Trophoblast cell (in vitro differentiated cells and primary cell): ENCODE results near the gene ZNF397.

ENCODE experiments used
- DNase-seq, 2 donors: peaks; one replicate each; pipeline ENCODE4 v3.0.0-alpha.2; 2016
- H2AFZ ChIP-seq: 2 replicates; pipeline ENCODE4 v1.6.1; 2013; ENCODE audit warnings: low read length, moderate library complexity, mild to moderate bottlenecking; ENCODE audit not compliant: insufficient read depth, poor library complexity
- H2AK5ac ChIP-seq: 2 replicates; pipeline ENCODE4 v1.6.1; 2013; ENCODE audit warnings: mild to moderate bottlenecking, low read length
- H2BK120ac ChIP-seq: 2 replicates; pipeline ENCODE4 v1.6.1; 2013; ENCODE audit warnings: low read length, mild to moderate bottlenecking, moderate library complexity; ENCODE audit not compliant: insufficient read depth, poor library complexity
- H2BK12ac ChIP-seq: 2 replicates; pipeline ENCODE4 v1.6.1; 2013; ENCODE audit warnings: mild to moderate bottlenecking, low read length, moderate library complexity
- H2BK5ac ChIP-seq: 2 replicates; pipeline ENCODE4 v1.6.1; 2013; ENCODE audit warnings: low read length, low read depth, moderate library complexity, mild to moderate bottlenecking; ENCODE audit not compliant: poor library complexity
- H3K14ac ChIP-seq: 2 replicates; pipeline ENCODE4 v1.6.1; 2013; ENCODE audit warnings: mild to moderate bottlenecking, low read length
- H3K18ac ChIP-seq: 2 replicates; pipeline ENCODE4 v1.6.1; 2013; ENCODE audit warnings: mild to moderate bottlenecking, low read length
- H3K23ac ChIP-seq: 2 replicates; pipeline ENCODE4 v1.6.1; 2013; ENCODE audit warnings: low read length
- H3K27ac ChIP-seq: 2 replicates; pipeline ENCODE4 v1.5.1; 2013; ENCODE audit warnings: low read depth, mild to moderate bottlenecking, inconsistent platforms, low read length, moderate library complexity
- H3K27me3 ChIP-seq: 2 replicates; pipeline ENCODE4 v1.6.1; 2013; ENCODE audit warnings: inconsistent platforms, mild to moderate bottlenecking, low read length, moderate library complexity; ENCODE audit not compliant: insufficient read depth
- H3K36me3 ChIP-seq, 2 experiments: 1 replicate in 1 of 2; 2 replicates in 1 of 2; pipeline ENCODE4 v1.6.1; 2013; ENCODE audit warnings: low read length in 2 of 2, mild to moderate bottlenecking in 2 of 2, moderate library complexity in 1 of 2; ENCODE audit not compliant: insufficient read depth in 2 of 2, control insufficient read depth in 1 of 2
- H3K4ac ChIP-seq: 2 replicates; pipeline ENCODE4 v1.6.1; 2013; ENCODE audit warnings: low read depth, mild to moderate bottlenecking, low read length, moderate library complexity
- H3K4me1 ChIP-seq, 2 experiments: 1 replicate in 1 of 2; 2 replicates in 1 of 2; pipeline ENCODE4 v1.6.1; 2013; ENCODE audit warnings: low read length in 2 of 2, mild to moderate bottlenecking in 2 of 2, moderate library complexity in 1 of 2; ENCODE audit not compliant: insufficient read depth in 2 of 2, control insufficient read depth in 1 of 2
- H3K4me2 ChIP-seq: 2 replicates; pipeline ENCODE4 v1.6.1; 2013; ENCODE audit warnings: inconsistent platforms, mild to moderate bottlenecking, low read length, moderate library complexity
- H3K4me3 ChIP-seq: 2 replicates; pipeline ENCODE4 v1.5.1; 2013; ENCODE audit warnings: mild to moderate bottlenecking, low read depth, low read length, inconsistent platforms
- H3K79me1 ChIP-seq: one replicate; pipeline ENCODE4 v1.6.1; 2013; ENCODE audit warnings: low read length
- H3K79me2 ChIP-seq: 2 replicates; pipeline ENCODE4 v1.6.1; 2013; ENCODE audit warnings: low read length, mild to moderate bottlenecking; ENCODE audit not compliant: control insufficient read depth, insufficient read depth, poor library complexity
- H3K9ac ChIP-seq: 2 replicates; pipeline ENCODE4 v1.6.1; 2013; ENCODE audit warnings: mild to moderate bottlenecking, low read length
- H3K9me3 ChIP-seq: 2 replicates; pipeline ENCODE4 v1.6.1; 2013; ENCODE audit warnings: low read depth, mild to moderate bottlenecking, control low read depth, inconsistent platforms, low read length; ENCODE audit not compliant: insufficient read depth
- H4K12ac ChIP-seq: 2 replicates; pipeline ENCODE4 v1.6.1; 2013; ENCODE audit warnings: low read depth, mild to moderate bottlenecking, low read length, moderate library complexity
- H4K8ac ChIP-seq: 2 replicates; pipeline ENCODE4 v1.6.1; 2013; ENCODE audit warnings: low read depth, mild to moderate bottlenecking, low read length, moderate library complexity
- H4K91ac ChIP-seq: one replicate; pipeline ENCODE4 v1.6.1; 2013; ENCODE audit warnings: low read depth, mild to moderate bottlenecking, low read length, moderate library complexity
- WGBS: extraction: QIAGEN DNeasy Blood & Tissue Kit; methylation state at CpG from one replicate; pipeline ENCODE4 v1.1.7; 2013; ENCODE audit warnings: missing lambda C conversion rate; ENCODE audit not compliant: insufficient read length, insufficient coverage; ENCODE audit errors: extremely low coverage; 5-methylcytosine and 5-hydroxymethylcytosine counted together

ZNF397 gene

GRCh38 chr18:35289727-35290093 is 48.9 kb downstream of the ZNF397 start:
- Histone ChIP-seq H2AFZ (peak overlapping the region; percentile 32), H2BK120ac (no peak overlapping the region), H3K9ac (peak overlapping the region; percentile 71), H3K79me1 (peaks cover 6% of the 10 kb centered on the region), H3K23ac (no peak overlapping the region), H3K4me3 (peak overlapping the region; percentile 81), H3K36me3 (peaks cover 4 to 6% of the 10 kb centered on the region in 2 experiments), H3K4me1 (peaks cover 2 to 7% of the 10 kb centered on the region in 2 experiments), H4K91ac (no peak overlapping the region), H3K79me2 (peaks cover 3% of the 10 kb centered on the region), H3K18ac (no peak overlapping the region), H3K27ac (peak overlapping the region; percentile 32), H3K27me3 (no peaks in the 10 kb centered on the region), H3K9me3 (peaks cover 2% of the 10 kb centered on the region), H4K12ac (no peak overlapping the region), H3K14ac (no peak overlapping the region), H2BK12ac (no peak overlapping the region), H3K4ac (peak overlapping the region; percentile 25), H4K8ac (peak overlapping the region; percentile 55), H2AK5ac (no peak overlapping the region), H2BK5ac (peak overlapping the region; percentile 35), H3K4me2 (peak overlapping the region; percentile 83)
- WGBS, result no CpG with 5 or more reads among the region's 8 CpGs
- DNase-seq, result no peak

GRCh38 chr18:35290094-35290735 is 49.4 kb downstream of the ZNF397 start, which contains the start of gene ZSCAN30:
Gene ZSCAN30 (minus strand): TSS chr18:35290229. CDS start chr18:35264352, 25,877 bp downstream.
- WGBS, result no CpG with 5 or more reads among the region's 41 CpGs

GRCh38 chr18:35291166-35291565 is 50.3 kb downstream of the ZNF397 start:
- Histone ChIP-seq H2BK12ac (no peak overlapping the region), H3K4me1 (peaks cover 2 to 7% of the 10 kb centered on the region in 2 experiments), H3K27ac (no peak overlapping the region), H2BK5ac (no peak overlapping the region), H3K27me3 (no peaks in the 10 kb centered on the region), H3K36me3 (peaks cover 2 to 3% of the 10 kb centered on the region in 2 experiments), H4K8ac (no peak overlapping the region), H3K9ac (peak overlapping the region; percentile 31), H2BK120ac (no peak overlapping the region), H3K18ac (no peak overlapping the region), H4K91ac (no peak overlapping the region), H3K14ac (no peak overlapping the region), H3K9me3 (no peaks in the 10 kb centered on the region), H3K4me3 (no peak overlapping the region), H4K12ac (no peak overlapping the region), H3K79me1 (peaks cover 6% of the 10 kb centered on the region), H2AFZ (no peak overlapping the region), H3K4me2 (peak overlapping the region; percentile 88), H3K79me2 (peaks cover 3% of the 10 kb centered on the region), H2AK5ac (no peak overlapping the region), H3K4ac (no peak overlapping the region), H3K23ac (no peak overlapping the region)
- no peak for DNase-seq
- no CpG with 5 or more reads among the region's 2 CpGs for WGBS

More at GRCh38 chr18:35290094-35290735, 49.4 kb downstream of the ZNF397 start, which contains the start of gene ZSCAN30:
- Histone ChIP-seq H2AFZ (peak within 1 kb of the TSS; percentile 72), H2BK12ac (no peak within 1 kb of the TSS), H3K79me1 (peaks cover 6% of the 10 kb centered on the region), H2AK5ac (no peak within 1 kb of the TSS), H4K8ac (peak within 1 kb of the TSS; percentile 90), H3K79me2 (peaks cover 3% of the 10 kb centered on the region), H3K9ac (peak within 1 kb of the TSS; percentile 98), H4K91ac (peak within 1 kb of the TSS; percentile 55), H4K12ac (peak within 1 kb of the TSS; percentile 81), H3K27me3 (no peaks in the 10 kb centered on the region), H3K9me3 (no peaks in the 10 kb centered on the region), H3K18ac (peak within 1 kb of the TSS; percentile 17), H2BK5ac (peak within 1 kb of the TSS; percentile 35), H3K4me1 (peaks cover 2 to 7% of the 10 kb centered on the region in 2 experiments), H2BK120ac (peak within 1 kb of the TSS; percentile 33), H3K4me3 (peak within 1 kb of the TSS; percentile 81), H3K14ac (peak within 1 kb of the TSS; percentile 70), H3K36me3 (peaks cover 2 to 3% of the 10 kb centered on the region in 2 experiments), H3K23ac (no peak within 1 kb of the TSS), H3K4ac (peak within 1 kb of the TSS; percentile 77), H3K27ac (peak within 1 kb of the TSS; percentile 40), H3K4me2 (peak within 1 kb of the TSS; percentile 88)
- DNase-seq, result peak; percentile 93 to 95

- Histone ChIP-seq H3K23ac (no peak overlapping the region), H4K91ac (no peak overlapping the region), H2BK12ac (no peak overlapping the region), H3K79me2 (no peaks in the 10 kb centered on the region), H3K4me2 (no peak overlapping the region), H3K18ac (no peak overlapping the region), H3K14ac (no peak overlapping the region), H2AK5ac (no peak overlapping the region), H3K4ac (no peak overlapping the region), H2AFZ (no peak overlapping the region), H4K8ac (no peak overlapping the region), H3K27me3 (no peaks in the 10 kb centered on the region), H3K79me1 (no peaks in the 10 kb centered on the region), H4K12ac (no peak overlapping the region), H3K9me3 (no peaks in the 10 kb centered on the region), H2BK5ac (no peak overlapping the region), H3K4me3 (no peak overlapping the region), H3K9ac (no peak overlapping the region), H3K27ac (no peak overlapping the region), H3K36me3 (peaks cover 6 to 10% of the 10 kb centered on the region in 2 experiments), H3K4me1 (peaks cover 1% of the 10 kb centered on the region in 2 experiments), H2BK120ac (no peak overlapping the region)
- no peak for DNase-seq
- no CpG with 5 or more reads among the region's 2 CpGs for WGBS
Observed at GRCh38 chr18:35296060-35296459, 55.2 kb downstream of the ZNF397 start.
